Keratinocyte (primary cell): ENCODE data around the gene DENND1A. TPM values are rescaled to one million over a fixed set of nuclear protein-coding genes. Genes with fewer than 3 reads are reported as not detected.

ENCODE experiments used
- DNase-seq: peaks from one replicate; pipeline ENCODE4 v3.0.0-alpha.2; 2011; ENCODE audit warnings: low read depth, missing footprints, low spot score
- FAIRE-seq: peaks from 2 replicates; lab custom pipeline; 2011; peaks lifted over from hg19 to GRCh38; lab: Jason Lieb, UNC
- H2AFZ ChIP-seq: 2 replicates; pipeline ENCODE4 v1.6.0; 2012; ENCODE audit warnings: low read length, control low read depth, inconsistent platforms; ENCODE audit not compliant: control insufficient read depth
- H3K27ac ChIP-seq: 2 replicates; pipeline ENCODE4 v1.5.1; 2011; ENCODE audit warnings: low read length; ENCODE audit not compliant: control insufficient read depth, insufficient read depth
- H3K27me3 ChIP-seq: 3 replicates; pipeline ENCODE4 v1.6.0; 2011; ENCODE audit warnings: low read length; ENCODE audit not compliant: control insufficient read depth, insufficient read depth; ENCODE audit errors: extremely low read depth
- H3K36me3 ChIP-seq, 2 experiments: 2 replicates in 1 of 2; 3 replicates in 1 of 2; pipeline ENCODE4 v1.5.1; 2011; ENCODE audit warnings: low read length in 2 of 2, mild to moderate bottlenecking in 1 of 2; ENCODE audit not compliant: control insufficient read depth in 2 of 2, insufficient read depth in 2 of 2; ENCODE audit errors: extremely low read depth in 1 of 2
- H3K4me1 ChIP-seq: 3 replicates; pipeline ENCODE4 v1.5.1; 2011; ENCODE audit warnings: low read length; ENCODE audit not compliant: control insufficient read depth, insufficient read depth; ENCODE audit errors: extremely low read depth
- H3K4me2 ChIP-seq: 3 replicates; pipeline ENCODE4 v1.6.0; 2011; ENCODE audit warnings: low read depth, low read length; ENCODE audit not compliant: control insufficient read depth, insufficient read depth; ENCODE audit errors: extremely low read depth
- H3K4me3 ChIP-seq, 3 experiments: fragments of 200-600 bp in 1 of 3; sonication (generic) in 1 of 3; 2 replicates in 2 of 3; 3 replicates in 1 of 3; pipeline ENCODE4 v1.5.1; 2011 to 2016; ENCODE audit warnings: low read length in 3 of 3, mild to moderate bottlenecking in 3 of 3, control low read depth in 2 of 3, inconsistent platforms in 1 of 3, low read depth in 1 of 3, mixed read lengths in 1 of 3, mixed run types in 1 of 3, moderate library complexity in 1 of 3; ENCODE audit not compliant: control insufficient read depth in 2 of 3, insufficient read depth in 2 of 3; ENCODE audit errors: extremely low read depth in 1 of 3
- H3K79me2 ChIP-seq: 2 replicates; pipeline ENCODE4 v1.6.0; 2012; ENCODE audit warnings: low read length; ENCODE audit not compliant: control insufficient read depth, insufficient read depth
- H3K9ac ChIP-seq: 3 replicates; pipeline ENCODE4 v1.6.0; 2011; ENCODE audit warnings: low read length; ENCODE audit not compliant: control insufficient read depth, insufficient read depth; ENCODE audit errors: extremely low read depth
- H3K9me1 ChIP-seq: 3 replicates; pipeline ENCODE4 v1.6.0; 2011; ENCODE audit warnings: low read length; ENCODE audit not compliant: control insufficient read depth, insufficient read depth; ENCODE audit errors: extremely low read depth
- H3K9me3 ChIP-seq: 2 replicates; pipeline ENCODE4 v1.5.1; 2012; ENCODE audit warnings: low read depth, low read length; ENCODE audit not compliant: control insufficient read depth
- H4K20me1 ChIP-seq: 3 replicates; pipeline ENCODE4 v1.6.0; 2011; ENCODE audit warnings: low read length; ENCODE audit not compliant: control insufficient read depth, insufficient read depth; ENCODE audit errors: extremely low read depth
- EZH2 ChIP-seq: IDR thresholded peaks from one replicate; pipeline ENCODE4 v1.6.1; 2012; ENCODE audit warnings: inconsistent platforms, mild to moderate bottlenecking, low read length, moderate library complexity
- dilution Hi-C: fragments of 300-500 bp; cut with MboI; formaldehyde crosslinking; loops from one replicate; pipeline ENCODE4 v1.7.0; 2020; ENCODE audit warnings: low sequenced_read_pairs; ENCODE audit not compliant: extremely low pct_ligation_motif_present
- polyA plus RNA-seq, 5 experiments: library from polyadenylated mRNA; depleted of rRNA in 3 of 5; stranded (reverse) in 3 of 5; stranded (forward) in 1 of 5; unstranded in 1 of 5; fragments of >200 nt; gene quantifications; 1 replicate in 1 of 5; 2 replicates in 3 of 5; 3 replicates in 1 of 5; pipeline versions ENCODE4 v1.2.1 to v1.2.3, GENCODE V29; 2011 to 2012; ENCODE audit warnings: missing spikeins in 2 of 5, low read depth in 1 of 5, low replicate concordance in 1 of 5
- TF ChIP-seq, protein P1 (sequence below), 3 experiments: IDR thresholded peaks in 1 of 3; conservative IDR thresholded peaks in 1 of 3; optimal IDR thresholded peaks in 1 of 3; 2 replicates in 2 of 3; 3 replicates in 1 of 3; pipeline versions ENCODE3 to v1.5.1; 2011; ENCODE audit warnings: low read length in 3 of 3, mild to moderate bottlenecking in 3 of 3, moderate library complexity in 2 of 3, control low read depth in 1 of 3, inconsistent platforms in 1 of 3; ENCODE audit not compliant: insufficient read depth in 2 of 3; ENCODE audit errors: extremely low read depth in 1 of 3

The DENND1A gene
- polyA plus RNA-seq, 1 donor (not counting 4 experiments of a cell fraction or from before 2014, with no cell fraction given), result 13.0 TPM

DNA sequence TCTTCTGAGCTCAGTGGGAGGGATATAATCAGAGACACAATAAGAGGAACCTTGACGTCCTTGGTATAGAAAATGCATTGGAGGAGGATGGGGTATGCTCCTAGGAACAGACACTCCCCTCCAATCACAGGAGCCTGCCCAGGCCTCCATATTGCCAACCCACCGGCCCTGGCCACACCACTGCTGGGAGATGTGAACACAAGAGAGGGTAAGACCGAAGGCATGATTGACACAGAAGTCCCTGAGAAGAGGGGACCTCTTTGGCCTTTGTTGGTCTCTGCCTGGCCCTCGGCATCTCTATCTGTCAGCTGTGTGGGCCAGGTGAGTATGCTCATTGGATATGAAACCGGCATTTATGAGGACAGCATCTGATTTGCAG lies 511.9 kb downstream of the DENND1A start:
- TF ChIP-seq, protein P1, sequence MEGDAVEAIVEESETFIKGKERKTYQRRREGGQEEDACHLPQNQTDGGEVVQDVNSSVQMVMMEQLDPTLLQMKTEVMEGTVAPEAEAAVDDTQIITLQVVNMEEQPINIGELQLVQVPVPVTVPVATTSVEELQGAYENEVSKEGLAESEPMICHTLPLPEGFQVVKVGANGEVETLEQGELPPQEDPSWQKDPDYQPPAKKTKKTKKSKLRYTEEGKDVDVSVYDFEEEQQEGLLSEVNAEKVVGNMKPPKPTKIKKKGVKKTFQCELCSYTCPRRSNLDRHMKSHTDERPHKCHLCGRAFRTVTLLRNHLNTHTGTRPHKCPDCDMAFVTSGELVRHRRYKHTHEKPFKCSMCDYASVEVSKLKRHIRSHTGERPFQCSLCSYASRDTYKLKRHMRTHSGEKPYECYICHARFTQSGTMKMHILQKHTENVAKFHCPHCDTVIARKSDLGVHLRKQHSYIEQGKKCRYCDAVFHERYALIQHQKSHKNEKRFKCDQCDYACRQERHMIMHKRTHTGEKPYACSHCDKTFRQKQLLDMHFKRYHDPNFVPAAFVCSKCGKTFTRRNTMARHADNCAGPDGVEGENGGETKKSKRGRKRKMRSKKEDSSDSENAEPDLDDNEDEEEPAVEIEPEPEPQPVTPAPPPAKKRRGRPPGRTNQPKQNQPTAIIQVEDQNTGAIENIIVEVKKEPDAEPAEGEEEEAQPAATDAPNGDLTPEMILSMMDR (optimal IDR thresholded peaks at IDR 0.05 in 1 of 3, IDR thresholded peaks at IDR 0.05 in 1 of 3, conservative IDR thresholded peaks at IDR 0.05 in 1 of 3; ENCODE audit: extremely low read depth in 1 of 3, insufficient read depth in 2 of 3, low read length in 3 of 3), result no peak
- no peak for TF ChIP-seq EZH2
- Histone ChIP-seq H3K4me1 (no peaks in the 10 kb centered on the region), H3K27me3 (no peaks in the 10 kb centered on the region), H3K9ac (no peak overlapping the region), H3K27ac (no peak overlapping the region), H3K79me2 (no peaks in the 10 kb centered on the region), H3K9me1 (no peaks in the 10 kb centered on the region), H3K4me3 (no peak overlapping the region), H4K20me1 (no peaks in the 10 kb centered on the region), H2AFZ (no peak overlapping the region), H3K36me3 (no peaks in the 10 kb centered on the region), H3K9me3 (no peaks in the 10 kb centered on the region), H3K4me2 (no peak overlapping the region)
- dilution Hi-C loops, result no loop called here
- FAIRE-seq, result no peak
- DNase-seq, result no peak

DNA sequence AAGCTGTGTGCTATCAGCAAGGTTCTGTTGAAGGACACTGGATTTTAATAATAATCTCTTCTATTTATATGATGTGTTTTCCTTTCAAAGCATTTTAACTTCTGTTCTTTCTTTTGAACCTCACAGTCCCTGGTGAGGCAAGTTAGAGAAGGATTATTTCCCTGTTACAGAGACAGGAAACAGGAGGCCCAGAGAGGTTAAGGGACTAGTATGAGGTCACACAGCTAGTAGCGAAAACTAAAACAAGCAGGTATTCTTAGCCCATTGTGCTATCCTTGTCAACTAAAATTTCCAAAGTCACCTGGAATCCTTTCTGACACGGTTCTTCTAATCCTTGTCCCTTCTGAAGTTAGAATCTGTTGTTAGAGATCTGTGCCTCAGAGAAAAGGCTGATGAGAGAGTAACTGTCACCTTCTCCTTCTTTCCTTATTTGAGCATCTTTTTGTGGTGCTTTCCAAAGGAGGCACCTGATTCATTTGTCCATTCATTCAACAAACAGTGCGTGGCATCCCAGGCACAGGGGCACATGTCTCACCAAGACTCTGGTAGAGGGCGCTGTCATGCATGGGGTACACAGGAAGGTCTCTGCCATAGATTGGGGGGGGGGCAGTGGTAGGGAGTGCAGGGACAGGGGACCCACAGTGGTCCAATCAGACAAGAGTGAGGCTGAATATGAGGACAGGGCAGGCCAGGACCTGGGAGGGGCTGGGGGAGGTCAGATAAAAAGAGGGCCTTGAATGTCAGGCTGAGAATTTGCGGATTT lies 512.5 kb downstream of the DENND1A start:
- H3K9me1 ChIP-seq, result no peaks in the 10 kb centered on the region
- no peak overlapping the region for H3K27ac ChIP-seq
- no peak overlapping the region for H3K4me3 ChIP-seq
- no peaks in the 10 kb centered on the region for H3K4me1 ChIP-seq
- DNase-seq, result no peak
- no peaks in the 10 kb centered on the region for H4K20me1 ChIP-seq
- H3K9ac ChIP-seq, result no peak overlapping the region
- H3K79me2 ChIP-seq, result no peaks in the 10 kb centered on the region
- no peak overlapping the region for H3K4me2 ChIP-seq
- no peaks in the 10 kb centered on the region for H3K27me3 ChIP-seq
- dilution Hi-C loops, result no loop called here
- H3K36me3 ChIP-seq, result no peaks in the 10 kb centered on the region
- no peak for TF ChIP-seq EZH2
- TF ChIP-seq, protein P1 (optimal IDR thresholded peaks at IDR 0.05 in 1 of 3, IDR thresholded peaks at IDR 0.05 in 1 of 3, conservative IDR thresholded peaks at IDR 0.05 in 1 of 3; ENCODE audit: extremely low read depth in 1 of 3, insufficient read depth in 2 of 3, low read length in 3 of 3), result no peak
- H2AFZ ChIP-seq, result no peak overlapping the region
- H3K9me3 ChIP-seq, result no peaks in the 10 kb centered on the region
- no peak for FAIRE-seq
